Measurements from ENCODE around the gene RHD. TPM values are rescaled to one million over a fixed set of nuclear protein-coding genes. Genes with fewer than 3 reads are reported as not detected.
"Not testable (repeated sequence)": the region's sequence is repeated elsewhere in the genome, so short reads cannot be mapped to it uniquely, and the experiment has no call there.

RHD gene
- total RNA-seq: 2.1 TPM

DNA sequence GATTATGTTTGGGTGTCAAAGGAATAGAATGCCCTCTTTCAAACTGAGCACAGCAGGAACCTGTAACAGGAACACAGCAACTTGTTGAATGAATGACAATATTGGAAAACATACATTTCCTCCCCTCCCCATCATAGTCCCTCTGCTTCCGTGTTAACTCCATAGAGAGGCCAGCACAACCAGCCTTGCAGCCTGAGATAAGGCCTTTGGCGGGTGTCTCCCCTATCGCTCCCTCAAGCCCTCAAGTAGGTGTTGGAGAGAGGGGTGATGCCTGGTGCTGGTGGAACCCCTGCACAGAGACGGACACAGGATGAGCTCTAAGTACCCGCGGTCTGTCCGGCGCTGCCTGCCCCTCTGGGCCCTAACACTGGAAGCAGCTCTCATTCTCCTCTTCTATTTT is at the start of gene RHD:
RHD (plus strand) TSS at position 272 of the 400 bp plus-strand sequence; CDS start at position 311, 39 bp downstream.
- H3K4me3 ChIP-seq (ENCODE audit: low read length in 3 of 3); H3K27ac ChIP-seq (ENCODE audit: low read depth, low read length); H3K4me1 ChIP-seq (ENCODE audit: control insufficient read depth in 3 of 3, insufficient read depth in 3 of 3, low read length in 3 of 3); H3K27me3 ChIP-seq (ENCODE audit: control insufficient read depth in 3 of 3, insufficient read depth in 3 of 3, low read length in 3 of 3); H3K9me3 ChIP-seq (ENCODE audit: control insufficient read depth in 3 of 3, low read length in 3 of 3); H3K9ac ChIP-seq (ENCODE audit: low read depth in 1 of 3, low read length in 3 of 3); H3K36me3 ChIP-seq (ENCODE audit: control insufficient read depth in 3 of 3, insufficient read depth in 3 of 3, low read length in 3 of 3): not testable (repeated sequence)

GRCh38 chr1:25222606-25223005 is 49.7 kb upstream of the RHD start:
- Histone ChIP-seq H3K9ac (ENCODE audit: low read depth in 1 of 3, low read length in 3 of 3) (no peak overlapping the region), H3K27ac (ENCODE audit: low read depth, low read length) (no peak overlapping the region), H3K4me1 (ENCODE audit: control insufficient read depth in 3 of 3, insufficient read depth in 3 of 3, low read length in 3 of 3) (no peaks in the 10 kb centered on the region), H3K36me3 (ENCODE audit: control insufficient read depth in 3 of 3, insufficient read depth in 3 of 3, low read length in 3 of 3) (peaks cover 43 to 69% (median 57%) of the 10 kb centered on the region in 3 donors), H3K9me3 (ENCODE audit: control insufficient read depth in 3 of 3, low read length in 3 of 3) (no peaks in the 10 kb centered on the region), H3K27me3 (ENCODE audit: control insufficient read depth in 3 of 3, insufficient read depth in 3 of 3, low read length in 3 of 3) (no peaks in the 10 kb centered on the region), H3K4me3 (ENCODE audit: low read length in 3 of 3) (no peak overlapping the region)

- Histone ChIP-seq H3K4me3 (ENCODE audit: low read length in 3 of 3) (no peak overlapping the region), H3K27ac (ENCODE audit: low read depth, low read length) (no peak overlapping the region), H3K36me3 (ENCODE audit: control insufficient read depth in 3 of 3, insufficient read depth in 3 of 3, low read length in 3 of 3) (peaks cover 47 to 78% (median 65%) of the 10 kb centered on the region in 3 donors)
Measured at GRCh38 chr1:25223471-25223870, 48.8 kb upstream of the RHD start.

DNA sequence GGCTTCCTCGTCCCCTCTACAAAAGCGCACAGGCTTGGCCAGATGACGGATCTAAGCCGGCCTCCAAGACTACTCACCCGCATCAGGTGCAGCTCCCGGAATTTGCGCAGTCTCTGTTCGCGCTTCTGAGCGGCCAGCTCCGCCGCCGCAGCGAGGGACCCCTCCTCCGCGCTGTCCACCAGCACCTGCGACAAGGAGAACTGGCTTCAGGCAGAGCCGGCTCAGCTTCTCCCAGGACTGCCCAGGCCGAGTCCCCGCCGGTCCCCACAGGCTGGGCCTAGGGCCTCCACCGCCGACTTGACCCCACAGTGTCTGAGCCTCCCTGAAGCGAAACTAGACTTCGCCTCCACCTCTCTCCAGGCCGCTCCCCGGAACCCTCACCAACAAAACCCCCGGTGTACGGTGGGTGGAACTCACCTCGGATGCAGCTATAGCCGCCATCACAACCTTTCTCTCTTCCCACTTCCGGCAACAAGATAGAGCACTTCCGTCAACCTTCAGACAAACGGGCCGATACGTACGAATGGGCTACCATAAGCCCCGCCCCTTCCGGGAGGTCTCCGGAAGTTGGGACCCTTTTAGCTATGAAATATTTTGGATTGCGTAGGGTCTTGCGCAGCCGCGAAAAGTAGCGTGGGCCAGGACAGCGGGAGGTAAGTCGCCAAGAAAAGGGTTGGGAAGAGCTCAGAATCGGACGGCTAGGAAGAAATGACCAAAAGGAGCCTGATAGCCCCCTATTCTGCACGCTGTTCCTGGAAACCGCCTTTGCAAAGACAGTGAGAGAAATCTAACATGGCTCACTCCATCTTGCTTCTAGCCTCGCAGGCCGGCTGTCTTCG is 40.1 kb upstream of the RHD start, which contains the start of gene SYF2:
SYF2 (minus strand) TSS at position 476 of the 839 bp plus-strand sequence; CDS start at position 441, 35 bp downstream.
- H3K27me3 ChIP-seq (ENCODE audit: control insufficient read depth in 3 of 3, insufficient read depth in 3 of 3, low read length in 3 of 3): no peaks in the 10 kb centered on the region
- peak within 1 kb of the TSS; percentile 94 to 98 (median 94) for H3K4me3 ChIP-seq (ENCODE audit: low read length in 3 of 3)
- H3K36me3 ChIP-seq (ENCODE audit: control insufficient read depth in 3 of 3, insufficient read depth in 3 of 3, low read length in 3 of 3): peaks cover 10 to 36% (median 31%) of the 10 kb centered on the region in 3 donors
- no peaks in the 10 kb centered on the region for H3K9me3 ChIP-seq (ENCODE audit: control insufficient read depth in 3 of 3, low read length in 3 of 3)
- H3K4me1 ChIP-seq (ENCODE audit: control insufficient read depth in 3 of 3, insufficient read depth in 3 of 3, low read length in 3 of 3): peaks cover 22 to 28% (median 22%) of the 10 kb centered on the region in 3 donors
- peak within 1 kb of the TSS; percentile 99 for H3K27ac ChIP-seq (ENCODE audit: low read depth, low read length)
- H3K9ac ChIP-seq (ENCODE audit: low read depth in 1 of 3, low read length in 3 of 3): peak within 1 kb of the TSS; percentile 93 to 99 (median 98)

More at GRCh38 chr1:25223471-25223870, 48.8 kb upstream of the RHD start:
- no peaks in the 10 kb centered on the region for H3K9me3 ChIP-seq (ENCODE audit: control insufficient read depth in 3 of 3, low read length in 3 of 3)
- H3K4me1 ChIP-seq (ENCODE audit: control insufficient read depth in 3 of 3, insufficient read depth in 3 of 3, low read length in 3 of 3): no peaks in the 10 kb centered on the region
- H3K9ac ChIP-seq (ENCODE audit: low read depth in 1 of 3, low read length in 3 of 3): no peak overlapping the region
- no peaks in the 10 kb centered on the region for H3K27me3 ChIP-seq (ENCODE audit: control insufficient read depth in 3 of 3, insufficient read depth in 3 of 3, low read length in 3 of 3)

GRCh38 chr1:25232866-25233784 is 39.2 kb upstream of the RHD start:
- Histone ChIP-seq H3K4me3 (ENCODE audit: low read length in 3 of 3) (peak overlapping the region; percentile 94 to 98 (median 94)), H3K36me3 (ENCODE audit: control insufficient read depth in 3 of 3, insufficient read depth in 3 of 3, low read length in 3 of 3) (peaks cover 5 to 27% (median 22%) of the 10 kb centered on the region in 3 donors), H3K9ac (ENCODE audit: low read depth in 1 of 3, low read length in 3 of 3) (peak overlapping the region; percentile 93 to 99 (median 98)), H3K4me1 (ENCODE audit: control insufficient read depth in 3 of 3, insufficient read depth in 3 of 3, low read length in 3 of 3) (peaks cover 22 to 29% (median 29%) of the 10 kb centered on the region in 3 donors), H3K27ac (ENCODE audit: low read depth, low read length) (peak overlapping the region; percentile 99), H3K27me3 (ENCODE audit: control insufficient read depth in 3 of 3, insufficient read depth in 3 of 3, low read length in 3 of 3) (no peaks in the 10 kb centered on the region), H3K9me3 (ENCODE audit: control insufficient read depth in 3 of 3, low read length in 3 of 3) (no peaks in the 10 kb centered on the region)

GRCh38 chr1:25235411-25235810 is 36.9 kb upstream of the RHD start:
- Histone ChIP-seq H3K4me1 (ENCODE audit: control insufficient read depth in 3 of 3, insufficient read depth in 3 of 3, low read length in 3 of 3) (peaks cover 33 to 44% (median 41%) of the 10 kb centered on the region in 3 donors), H3K27ac (ENCODE audit: low read depth, low read length) (peak overlapping the region; percentile 99)
- H3K27me3 ChIP-seq (ENCODE audit: control insufficient read depth in 3 of 3, insufficient read depth in 3 of 3, low read length in 3 of 3); H3K9me3 ChIP-seq (ENCODE audit: control insufficient read depth in 3 of 3, low read length in 3 of 3); H3K9ac ChIP-seq (ENCODE audit: low read depth in 1 of 3, low read length in 3 of 3); H3K4me3 ChIP-seq (ENCODE audit: low read length in 3 of 3); H3K36me3 ChIP-seq (ENCODE audit: control insufficient read depth in 3 of 3, insufficient read depth in 3 of 3, low read length in 3 of 3): not testable (repeated sequence)

GRCh38 chr1:25236261-25236660 is 36.0 kb upstream of the RHD start:
- H3K27me3 ChIP-seq (ENCODE audit: control insufficient read depth in 3 of 3, insufficient read depth in 3 of 3, low read length in 3 of 3); H3K9me3 ChIP-seq (ENCODE audit: control insufficient read depth in 3 of 3, low read length in 3 of 3); H3K4me3 ChIP-seq (ENCODE audit: low read length in 3 of 3); H3K36me3 ChIP-seq (ENCODE audit: control insufficient read depth in 3 of 3, insufficient read depth in 3 of 3, low read length in 3 of 3); H3K9ac ChIP-seq (ENCODE audit: low read depth in 1 of 3, low read length in 3 of 3); H3K27ac ChIP-seq (ENCODE audit: low read depth, low read length): not testable (repeated sequence)
- peaks cover 36 to 49% (median 46%) of the 10 kb centered on the region in 3 donors for H3K4me1 ChIP-seq (ENCODE audit: control insufficient read depth in 3 of 3, insufficient read depth in 3 of 3, low read length in 3 of 3)

DNA sequence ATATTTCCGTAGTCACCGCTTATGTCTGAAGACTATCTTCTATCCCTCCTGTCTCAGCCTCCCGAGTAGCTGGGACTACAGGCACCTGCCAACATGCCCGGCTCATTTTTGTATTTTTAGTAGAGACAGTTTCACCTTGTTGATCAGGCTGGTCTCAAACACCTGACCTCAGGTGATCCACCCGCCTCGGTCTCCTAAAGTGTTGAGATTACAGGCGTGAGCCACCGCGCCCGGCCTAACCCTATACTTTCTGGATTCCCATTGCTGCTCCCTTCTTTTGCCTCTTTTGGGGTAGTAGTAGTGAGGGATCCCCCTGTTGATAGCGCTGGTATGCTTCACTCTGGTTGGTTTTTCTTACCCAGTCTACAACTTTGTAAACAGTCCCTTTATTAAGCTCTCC is 34.3 kb upstream of the RHD start:
- H3K4me3 ChIP-seq (ENCODE audit: low read length in 3 of 3): no peak overlapping the region
- no peaks in the 10 kb centered on the region for H3K9me3 ChIP-seq (ENCODE audit: control insufficient read depth in 3 of 3, low read length in 3 of 3)
- H3K9ac ChIP-seq (ENCODE audit: low read depth in 1 of 3, low read length in 3 of 3): no peak overlapping the region
- H3K4me1 ChIP-seq (ENCODE audit: control insufficient read depth in 3 of 3, insufficient read depth in 3 of 3, low read length in 3 of 3): peaks cover 30 to 39% (median 38%) of the 10 kb centered on the region in 3 donors
- H3K27ac ChIP-seq (ENCODE audit: low read depth, low read length): peak overlapping the region; percentile 49
- peaks cover 7 to 12% (median 12%) of the 10 kb centered on the region in 3 donors for H3K36me3 ChIP-seq (ENCODE audit: control insufficient read depth in 3 of 3, insufficient read depth in 3 of 3, low read length in 3 of 3)
- H3K27me3 ChIP-seq (ENCODE audit: control insufficient read depth in 3 of 3, insufficient read depth in 3 of 3, low read length in 3 of 3): no peaks in the 10 kb centered on the region

GRCh38 chr1:25239681-25240541 is 32.4 kb upstream of the RHD start:
- Histone ChIP-seq H3K36me3 (ENCODE audit: control insufficient read depth in 3 of 3, insufficient read depth in 3 of 3, low read length in 3 of 3) (peaks cover 18 to 27% (median 22%) of the 10 kb centered on the region in 3 donors), H3K4me1 (ENCODE audit: control insufficient read depth in 3 of 3, insufficient read depth in 3 of 3, low read length in 3 of 3) (peaks cover 25 to 43% (median 37%) of the 10 kb centered on the region in 3 donors), H3K27ac (ENCODE audit: low read depth, low read length) (peak overlapping the region; percentile 93), H3K27me3 (ENCODE audit: control insufficient read depth in 3 of 3, insufficient read depth in 3 of 3, low read length in 3 of 3) (no peaks in the 10 kb centered on the region), H3K4me3 (ENCODE audit: low read length in 3 of 3) (peak overlapping the region; percentile 71 to 87 (median 81)), H3K9me3 (ENCODE audit: control insufficient read depth in 3 of 3, low read length in 3 of 3) (no peaks in the 10 kb centered on the region), H3K9ac (ENCODE audit: low read depth in 1 of 3, low read length in 3 of 3) (peak overlapping the region; percentile 82 to 90 (median 87))

Measured in skeletal muscle tissue (tissue), 4 donors.